H9 (cell line): ENCODE measurements around the gene ERC1. TPM values are rescaled to one million over a fixed set of nuclear protein-coding genes. Genes with fewer than 3 reads are reported as not detected.
A peak's percentile ranks its signal among the peaks of the same experiment; 100 is the strongest.

Experiments used
- DNase-seq: peaks from one replicate; pipeline ENCODE4 v3.0.0-alpha.2; 2017
- H2AFZ ChIP-seq: one replicate; pipeline ENCODE4 v1.6.1; 2013; ENCODE audit warnings: mild to moderate bottlenecking, low read length, control low read depth, moderate library complexity
- H2AK5ac ChIP-seq: 2 replicates; pipeline ENCODE4 v1.6.1; 2013; ENCODE audit warnings: low read length, control low read depth, mixed read lengths; ENCODE audit not compliant: insufficient read length
- H2BK120ac ChIP-seq: one replicate; pipeline ENCODE4 v1.6.1; 2013; ENCODE audit warnings: low read depth, mild to moderate bottlenecking, low read length, control low read depth, inconsistent platforms; ENCODE audit not compliant: poor library complexity, severe bottlenecking
- H2BK12ac ChIP-seq: 2 replicates; pipeline ENCODE4 v1.6.1; 2013; ENCODE audit warnings: low read length, control low read depth, mixed read lengths, low read depth; ENCODE audit not compliant: insufficient read length
- H2BK15ac ChIP-seq: 2 replicates; pipeline ENCODE4 v1.6.1; 2013; ENCODE audit warnings: low read depth, low read length, control low read depth
- H2BK20ac ChIP-seq: one replicate; pipeline ENCODE4 v1.6.1; 2013; ENCODE audit warnings: low read depth, mild to moderate bottlenecking, low read length, control low read depth, inconsistent platforms; ENCODE audit not compliant: poor library complexity, severe bottlenecking
- H2BK5ac ChIP-seq: 2 replicates; pipeline ENCODE4 v1.6.1; 2013; ENCODE audit warnings: low read length, control low read depth, mixed read lengths; ENCODE audit not compliant: insufficient read length
- H3K14ac ChIP-seq: 2 replicates; pipeline ENCODE4 v1.6.1; 2013; ENCODE audit warnings: low read length, control low read depth; ENCODE audit not compliant: insufficient read depth
- H3K18ac ChIP-seq: 2 replicates; pipeline ENCODE4 v1.6.1; 2013; ENCODE audit warnings: low read depth, mild to moderate bottlenecking, mixed read lengths, low read length, control low read depth; ENCODE audit not compliant: insufficient read length
- H3K23ac ChIP-seq: 2 replicates; pipeline ENCODE4 v1.6.1; 2013; ENCODE audit warnings: low read length, control low read depth, mixed read lengths, low read depth; ENCODE audit not compliant: insufficient read length
- H3K23me2 ChIP-seq: 2 replicates; pipeline ENCODE4 v1.6.1; 2013; ENCODE audit warnings: low read depth, mild to moderate bottlenecking, mixed read lengths, low read length, control low read depth; ENCODE audit not compliant: insufficient read length, poor library complexity, severe bottlenecking
- H3K27ac ChIP-seq: 2 replicates; pipeline ENCODE4 v1.5.1; 2013; ENCODE audit warnings: low read length, control low read depth, mixed read lengths, low read depth; ENCODE audit not compliant: insufficient read length
- H3K27me3 ChIP-seq: 2 replicates; pipeline ENCODE4 v1.6.1; 2013; ENCODE audit warnings: low read length, control low read depth, inconsistent platforms; ENCODE audit not compliant: insufficient read depth
- H3K4ac ChIP-seq: 2 replicates; pipeline ENCODE4 v1.6.1; 2013; ENCODE audit warnings: low read depth, mild to moderate bottlenecking, control low read depth, inconsistent platforms, low read length, moderate library complexity
- H3K4me1 ChIP-seq: 2 replicates; pipeline ENCODE4 v1.6.1; 2013; ENCODE audit warnings: low read length, control low read depth, inconsistent platforms; ENCODE audit not compliant: insufficient read depth
- H3K4me2 ChIP-seq: 2 replicates; pipeline ENCODE4 v1.6.1; 2013; ENCODE audit warnings: low read length, control low read depth, mixed read lengths; ENCODE audit not compliant: insufficient read length, insufficient read depth
- H3K56ac ChIP-seq: 2 replicates; pipeline ENCODE4 v1.6.1; 2013; ENCODE audit warnings: low read depth, mild to moderate bottlenecking, mixed read lengths, low read length, control low read depth; ENCODE audit not compliant: insufficient read length
- H3K79me1 ChIP-seq: 2 replicates; pipeline ENCODE4 v1.6.1; 2013; ENCODE audit warnings: low read depth, mild to moderate bottlenecking, moderate library complexity, low read length, control low read depth, inconsistent platforms; ENCODE audit not compliant: insufficient read depth, poor library complexity, severe bottlenecking
- H3K79me2 ChIP-seq: 2 replicates; pipeline ENCODE4 v1.6.1; 2013; ENCODE audit warnings: low read length, control low read depth, inconsistent platforms; ENCODE audit not compliant: insufficient read depth
- H3K9ac ChIP-seq: 2 replicates; pipeline ENCODE4 v1.6.1; 2013; ENCODE audit warnings: low read length, control low read depth, mixed read lengths; ENCODE audit not compliant: insufficient read length; ENCODE audit errors: extremely low read depth
- H3K9me3 ChIP-seq: one replicate; pipeline ENCODE4 v1.6.1; 2013; ENCODE audit warnings: low read depth, low read length, inconsistent platforms; ENCODE audit not compliant: control insufficient read depth
- H3T11ph ChIP-seq: one replicate; pipeline ENCODE4 v1.6.1; 2013; ENCODE audit warnings: mild to moderate bottlenecking, low read length, control low read depth, inconsistent platforms
- H4K20me1 ChIP-seq: one replicate; pipeline ENCODE4 v1.6.1; 2013; ENCODE audit not compliant: control insufficient read depth, insufficient read length, insufficient read depth
- H4K5ac ChIP-seq: 2 replicates; pipeline ENCODE4 v1.6.1; 2013; ENCODE audit warnings: low read depth, mild to moderate bottlenecking, mixed read lengths, low read length, control low read depth; ENCODE audit not compliant: insufficient read length
- H4K8ac ChIP-seq: replicated peaks from 2 replicates; pipeline ENCODE4 v1.6.1; 2013; ENCODE audit warnings: low read length, control low read depth, mixed read lengths, low read depth; ENCODE audit not compliant: insufficient read length
- H4K91ac ChIP-seq: 2 replicates; pipeline ENCODE4 v1.6.1; 2013; ENCODE audit warnings: low read depth, mild to moderate bottlenecking, moderate library complexity, mixed read lengths, low read length, control low read depth; ENCODE audit not compliant: insufficient read length
- H3K27ac Mint-ChIP-seq, 3 experiments: 2 replicates in 2 of 3; 3 replicates in 1 of 3; pipeline ENCODE4 v1.8.0; 2020 to 2021; ENCODE audit warnings: mixed read lengths in 3 of 3, mild to moderate bottlenecking in 1 of 3, moderate library complexity in 1 of 3
- H3K27me3 Mint-ChIP-seq: 2 replicates; pipeline ENCODE4 v1.8.0; 2021; ENCODE audit warnings: low read depth, mild to moderate bottlenecking, moderate library complexity, mixed read lengths
- H3K36me3 Mint-ChIP-seq, 3 experiments: 2 replicates in 2 of 3; 3 replicates in 1 of 3; pipeline ENCODE4 v1.8.0; 2020 to 2021; ENCODE audit warnings: low read depth in 3 of 3, mixed read lengths in 3 of 3; ENCODE audit not compliant: insufficient read depth in 1 of 3
- H3K4me1 Mint-ChIP-seq, 2 experiments: 2 replicates each; pipeline ENCODE4 v1.8.0; 2020; ENCODE audit warnings: mixed read lengths in 2 of 2
- H3K4me3 Mint-ChIP-seq, 2 experiments: 2 replicates in 1 of 2; 3 replicates in 1 of 2; pipeline ENCODE4 v1.8.0; 2020 to 2021; ENCODE audit warnings: mild to moderate bottlenecking in 2 of 2, mixed read lengths in 2 of 2, moderate library complexity in 1 of 2
- H3K9me3 Mint-ChIP-seq, 2 experiments: 2 replicates in 1 of 2; 3 replicates in 1 of 2; pipeline ENCODE4 v1.8.0; 2020; ENCODE audit warnings: mild to moderate bottlenecking in 2 of 2, mixed read lengths in 2 of 2, moderate library complexity in 1 of 2
- CTCF ChIP-seq: fragments of 200-600 bp; sonication (generic); conservative IDR thresholded peaks from 3 replicates; pipeline ENCODE4 v1.8.0; 2021; ENCODE audit warnings: antibody characterized with exemption, mild to moderate bottlenecking
- WGBS: extraction: QIAGEN DNeasy Blood & Tissue Kit; methylation state at CpG from one replicate; pipeline ENCODE4 v1.1.7; 2013; ENCODE audit warnings: missing lambda C conversion rate, low lambda C conversion rate, mixed read lengths; ENCODE audit not compliant: insufficient read length; ENCODE audit errors: extremely low coverage; 5-methylcytosine and 5-hydroxymethylcytosine counted together
- total RNA-seq: library from RNA; stranded (reverse); gene quantifications from 2 replicates; pipeline ENCODE4 v1.2.1, GENCODE V29; 2021

The ERC1 gene
- total RNA-seq, 1 experiment from 2014 or later = 51.2 TPM

DNA sequence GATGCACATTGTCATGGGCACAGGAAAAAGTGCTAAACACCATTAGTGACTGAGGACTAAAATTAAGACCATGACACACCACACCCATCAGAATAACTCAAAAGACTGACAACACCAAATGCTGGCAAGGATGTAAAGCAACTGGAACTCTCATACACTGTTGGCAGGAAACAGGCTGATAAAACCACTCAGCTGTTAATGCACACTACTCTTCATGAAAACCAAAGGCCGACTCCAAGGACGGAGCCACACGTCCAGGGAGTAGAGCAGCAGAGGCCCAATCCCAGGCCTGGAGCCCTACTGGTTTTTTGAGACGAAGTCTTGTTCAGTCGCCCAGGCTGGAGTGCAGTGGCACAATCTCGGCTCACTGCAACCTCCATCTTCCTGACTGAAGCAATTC, 48.0 kb upstream of the ERC1 start:
- H4K20me1 ChIP-seq = no peaks in the 10 kb centered on the region
- no peak overlapping the region for H3K27ac ChIP-seq
- no peaks in the 10 kb centered on the region for H3K23me2 ChIP-seq
- no peak overlapping the region for H2AK5ac ChIP-seq
- TF ChIP-seq CTCF = no peak
- H3K4me2 ChIP-seq = no peak overlapping the region
- no peak overlapping the region for H2BK12ac ChIP-seq
- Mint-ChIP-seq H3K27ac (peak overlapping the region in 2 of 3 experiments; percentile 34 to 71; a peak in 3 of 7 replicates), H3K27me3 (no peaks in the 10 kb centered on the region), H3K4me3 (no peak overlapping the region), H3K36me3 (peaks cover 13 to 53% (median 35%) of the 10 kb centered on the region in 3 experiments; a peak in 6 of 7 replicates), H3K4me1 (peaks cover 1 to 2% of the 10 kb centered on the region in 2 experiments; a peak in 3 of 4 replicates), H3K9me3 (no peaks in the 10 kb centered on the region)
- no peak overlapping the region for H2BK5ac ChIP-seq
- no peak overlapping the region for H3K14ac ChIP-seq
- no peaks in the 10 kb centered on the region for H3K9me3 ChIP-seq
- H3K56ac ChIP-seq = no peak overlapping the region
- no peak overlapping the region for H4K91ac ChIP-seq
- no peak overlapping the region for H4K8ac ChIP-seq
- H3K23ac ChIP-seq = no peak overlapping the region
- no peak for DNase-seq
- no peak overlapping the region for H2AFZ ChIP-seq
- no peak overlapping the region for H3K4ac ChIP-seq
- no peak overlapping the region for H4K5ac ChIP-seq
- H3T11ph ChIP-seq = no peak overlapping the region
- no peak overlapping the region for H2BK20ac ChIP-seq
- no peak overlapping the region for H3K9ac ChIP-seq
- WGBS = no CpG with 5 or more reads among the region's 6 CpGs
- H3K27me3 ChIP-seq = no peaks in the 10 kb centered on the region
- peaks cover 3% of the 10 kb centered on the region for H3K79me1 ChIP-seq
- no peak overlapping the region for H2BK15ac ChIP-seq
- H2BK120ac ChIP-seq = no peak overlapping the region
- H3K18ac ChIP-seq = no peak overlapping the region
- H3K4me1 ChIP-seq = no peaks in the 10 kb centered on the region
- H3K79me2 ChIP-seq = no peaks in the 10 kb centered on the region; the same call in 1 of the 2 replicates
